Measurements from ENCODE around the gene CADPS.

DNA sequence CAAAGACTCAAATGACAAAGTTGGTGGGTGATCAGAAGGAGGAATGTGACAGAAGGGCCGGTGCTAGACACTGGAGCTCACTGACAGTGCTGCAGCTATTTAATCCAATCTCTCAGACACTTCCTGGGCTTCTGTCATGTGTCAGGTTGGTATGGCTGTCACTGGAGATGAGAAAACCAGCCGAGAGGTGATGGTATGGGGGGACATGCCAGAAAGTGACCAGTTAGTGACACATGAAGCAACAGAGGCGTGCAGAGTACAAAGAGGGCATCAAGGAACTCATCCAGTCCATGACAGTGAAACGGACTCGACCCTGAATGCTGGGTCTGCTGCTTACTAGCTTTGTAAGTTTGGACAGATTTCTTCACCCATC is 219.5 kb downstream of the CADPS start:
- TF ChIP-seq, protein P1, sequence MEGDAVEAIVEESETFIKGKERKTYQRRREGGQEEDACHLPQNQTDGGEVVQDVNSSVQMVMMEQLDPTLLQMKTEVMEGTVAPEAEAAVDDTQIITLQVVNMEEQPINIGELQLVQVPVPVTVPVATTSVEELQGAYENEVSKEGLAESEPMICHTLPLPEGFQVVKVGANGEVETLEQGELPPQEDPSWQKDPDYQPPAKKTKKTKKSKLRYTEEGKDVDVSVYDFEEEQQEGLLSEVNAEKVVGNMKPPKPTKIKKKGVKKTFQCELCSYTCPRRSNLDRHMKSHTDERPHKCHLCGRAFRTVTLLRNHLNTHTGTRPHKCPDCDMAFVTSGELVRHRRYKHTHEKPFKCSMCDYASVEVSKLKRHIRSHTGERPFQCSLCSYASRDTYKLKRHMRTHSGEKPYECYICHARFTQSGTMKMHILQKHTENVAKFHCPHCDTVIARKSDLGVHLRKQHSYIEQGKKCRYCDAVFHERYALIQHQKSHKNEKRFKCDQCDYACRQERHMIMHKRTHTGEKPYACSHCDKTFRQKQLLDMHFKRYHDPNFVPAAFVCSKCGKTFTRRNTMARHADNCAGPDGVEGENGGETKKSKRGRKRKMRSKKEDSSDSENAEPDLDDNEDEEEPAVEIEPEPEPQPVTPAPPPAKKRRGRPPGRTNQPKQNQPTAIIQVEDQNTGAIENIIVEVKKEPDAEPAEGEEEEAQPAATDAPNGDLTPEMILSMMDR (IDR thresholded peaks at IDR 0.05), result no peak
- TF ChIP-seq, protein P2, sequence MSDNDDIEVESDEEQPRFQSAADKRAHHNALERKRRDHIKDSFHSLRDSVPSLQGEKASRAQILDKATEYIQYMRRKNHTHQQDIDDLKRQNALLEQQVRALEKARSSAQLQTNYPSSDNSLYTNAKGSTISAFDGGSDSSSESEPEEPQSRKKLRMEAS (IDR thresholded peaks at IDR 0.05), result no peak
- TF ChIP-seq, protein P3, sequence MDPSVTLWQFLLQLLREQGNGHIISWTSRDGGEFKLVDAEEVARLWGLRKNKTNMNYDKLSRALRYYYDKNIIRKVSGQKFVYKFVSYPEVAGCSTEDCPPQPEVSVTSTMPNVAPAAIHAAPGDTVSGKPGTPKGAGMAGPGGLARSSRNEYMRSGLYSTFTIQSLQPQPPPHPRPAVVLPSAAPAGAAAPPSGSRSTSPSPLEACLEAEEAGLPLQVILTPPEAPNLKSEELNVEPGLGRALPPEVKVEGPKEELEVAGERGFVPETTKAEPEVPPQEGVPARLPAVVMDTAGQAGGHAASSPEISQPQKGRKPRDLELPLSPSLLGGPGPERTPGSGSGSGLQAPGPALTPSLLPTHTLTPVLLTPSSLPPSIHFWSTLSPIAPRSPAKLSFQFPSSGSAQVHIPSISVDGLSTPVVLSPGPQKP (IDR thresholded peaks at IDR 0.05; ENCODE audit: low read depth, low read length), result no peak

Data from A549 (cell line).